RWPE2 (cell line): ENCODE data around the gene CSNK2A3.

Source experiments
- ATAC-seq: fragments of 200-7000 bp; cut with Tn5 transposase; 3 replicates; pipeline ENCODE4 v1.9.1; 2021; ENCODE audit warnings: low read depth
- DNase-seq: peaks from one replicate; pipeline ENCODE4 v3.0.0-alpha.2; 2020; ENCODE audit warnings: low spot score
- H3K27ac ChIP-seq: fragments of 450-650 bp; 2 replicates; pipeline ENCODE4 v1.5.1; 2017; ENCODE audit warnings: mild to moderate bottlenecking; ENCODE audit not compliant: poor library complexity, severe bottlenecking
- H3K27me3 ChIP-seq: fragments of 250-450 bp; sonication (Bioruptor Pico); 2 replicates; pipeline ENCODE4 v1.5.1; 2021; ENCODE audit warnings: mild to moderate bottlenecking, moderate library complexity; ENCODE audit not compliant: insufficient read depth, poor library complexity, severe bottlenecking
- H3K36me3 ChIP-seq: fragments of 250-450 bp; sonication (Bioruptor Pico); 2 replicates; pipeline ENCODE4 v1.5.1; 2020; ENCODE audit warnings: low read depth, mild to moderate bottlenecking, moderate library complexity
- H3K4me1 ChIP-seq: fragments of 250-450 bp; sonication (Bioruptor Pico); 2 replicates; pipeline ENCODE4 v1.5.1; 2021; ENCODE audit warnings: mild to moderate bottlenecking, moderate library complexity; ENCODE audit not compliant: insufficient read depth, poor library complexity, severe bottlenecking
- H3K4me3 ChIP-seq: fragments of 250-450 bp; sonication (Bioruptor Pico); 2 replicates; pipeline ENCODE4 v1.5.1; 2021; ENCODE audit warnings: mild to moderate bottlenecking, moderate library complexity; ENCODE audit not compliant: severe bottlenecking
- H3K9me3 ChIP-seq: fragments of 250-450 bp; sonication (Bioruptor Pico); 2 replicates; pipeline ENCODE4 v1.5.1; 2021; ENCODE audit warnings: mild to moderate bottlenecking, moderate library complexity; ENCODE audit not compliant: severe bottlenecking
- CTCF ChIP-seq: fragments of 450-650 bp; IDR thresholded peaks from one replicate; pipeline ENCODE4 v1.5.1; 2017; ENCODE audit warnings: mild to moderate bottlenecking, moderate library complexity; ENCODE audit not compliant: poor library complexity, severe bottlenecking

Gene CSNK2A3

GRCh38 chr11:11332141-11332710 lies 20.8 kb downstream of the CSNK2A3 start:
- Histone ChIP-seq H3K27me3 (no peaks in the 10 kb centered on the region), H3K27ac (no peak overlapping the region), H3K9me3 (no peaks in the 10 kb centered on the region), H3K4me3 (no peak overlapping the region), H3K4me1 (no peaks in the 10 kb centered on the region), H3K36me3 (0 out of 2 replicates have a peak, but pooled peaks cover 4% of the 10 kb centered on the region)
- DNase-seq (no peak), ATAC-seq (0 out of 3 replicates have a peak, but pooled peaks have one; percentile 27)
- TF ChIP-seq CTCF: no peak

- no peak for DNase-seq
- Histone ChIP-seq H3K4me1 (no peaks in the 10 kb centered on the region), H3K36me3 (0 out of 2 replicates have a peak, but pooled peaks cover 4% of the 10 kb centered on the region), H3K9me3 (no peaks in the 10 kb centered on the region), H3K27ac (no peak overlapping the region), H3K4me3 (no peak overlapping the region), H3K27me3 (no peaks in the 10 kb centered on the region)
- no peak for TF ChIP-seq CTCF
- no peak for ATAC-seq
Measured at GRCh38 chr11:11329062-11329806, 23.8 kb downstream of the CSNK2A3 start.

- H3K27me3 ChIP-seq: no peaks in the 10 kb centered on the region
- H3K36me3 ChIP-seq: no peaks in the 10 kb centered on the region
- H3K9me3 ChIP-seq: no peaks in the 10 kb centered on the region
- ATAC-seq: peak; percentile 54; the same call in 1 of the 3 replicates
- H3K27ac ChIP-seq: no peak overlapping the region
- H3K4me3 ChIP-seq: no peak overlapping the region
- TF ChIP-seq CTCF: no peak
- DNase-seq: no peak
- H3K4me1 ChIP-seq: no peaks in the 10 kb centered on the region
Measured at GRCh38 chr11:11324090-11324489, 29.0 kb downstream of the CSNK2A3 start.

GRCh38 chr11:11322101-11322500 lies 30.9 kb downstream of the CSNK2A3 start:
- no peak for TF ChIP-seq CTCF
- no peak overlapping the region for H3K27ac ChIP-seq
- no peak overlapping the region for H3K4me3 ChIP-seq
- no peaks in the 10 kb centered on the region for H3K27me3 ChIP-seq
- H3K4me1 ChIP-seq: no peaks in the 10 kb centered on the region
- DNase-seq (no peak), ATAC-seq (no peak)
- no peaks in the 10 kb centered on the region for H3K9me3 ChIP-seq
- H3K36me3 ChIP-seq: no peaks in the 10 kb centered on the region

- H3K9me3 ChIP-seq: no peaks in the 10 kb centered on the region
- no peaks in the 10 kb centered on the region for H3K4me1 ChIP-seq
- no peak for TF ChIP-seq CTCF
- no peak overlapping the region for H3K27ac ChIP-seq
- no peak for DNase-seq
- no peak for ATAC-seq
- H3K27me3 ChIP-seq: no peaks in the 10 kb centered on the region
- H3K36me3 ChIP-seq: no peaks in the 10 kb centered on the region
- H3K4me3 ChIP-seq: no peak overlapping the region
Measured at GRCh38 chr11:11320825-11321224, 32.2 kb downstream of the CSNK2A3 start.
